OCI-LY1 (cell line): ENCODE results near the gene PCNX3.

ENCODE experiments used
- CTCF ChIP-seq: fragments of 200-600 bp; sonication (generic), shearing (Covaris generic); IDR thresholded peaks from 2 replicates; pipeline ENCODE4 v1.5.1; 2017; ENCODE audit warnings: mild to moderate bottlenecking, antibody characterized with exemption, low read length, moderate library complexity, mixed read lengths
- EZH2 ChIP-seq: fragments of 200-600 bp; sonication (generic), shearing (Covaris generic); IDR thresholded peaks from 2 replicates; pipeline ENCODE4 v1.8.0; 2017; ENCODE audit warnings: borderline replicate concordance, mixed run types, mild to moderate bottlenecking, antibody characterized with exemption, low read length, moderate library complexity, mixed read lengths

DNA sequence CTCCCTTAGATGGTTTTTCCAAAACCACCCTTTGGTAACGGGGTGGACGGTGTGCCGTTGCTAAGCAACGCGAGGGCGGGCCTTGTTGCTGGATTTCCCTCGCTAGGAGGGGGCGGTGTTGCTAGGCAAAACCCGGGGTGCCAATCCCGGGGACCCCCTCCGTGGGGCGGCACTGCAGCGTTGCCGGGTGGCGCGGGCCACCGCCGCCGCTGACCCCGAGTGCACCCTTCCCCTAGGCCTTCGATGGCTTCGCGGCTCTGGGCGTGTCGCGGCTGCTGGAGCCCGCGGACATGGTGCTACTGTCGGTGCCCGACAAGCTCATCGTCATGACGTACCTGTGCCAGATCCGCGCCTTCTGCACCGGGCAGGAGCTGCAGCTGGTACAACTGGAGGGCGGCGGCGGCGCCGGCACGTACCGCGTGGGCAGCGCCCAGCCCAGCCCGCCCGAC, 30.8 kb upstream of the PCNX3 start:
- TF ChIP-seq CTCF (no peak), EZH2 (no peak)
